ENCODE results near the gene ZNF800.

DNA sequence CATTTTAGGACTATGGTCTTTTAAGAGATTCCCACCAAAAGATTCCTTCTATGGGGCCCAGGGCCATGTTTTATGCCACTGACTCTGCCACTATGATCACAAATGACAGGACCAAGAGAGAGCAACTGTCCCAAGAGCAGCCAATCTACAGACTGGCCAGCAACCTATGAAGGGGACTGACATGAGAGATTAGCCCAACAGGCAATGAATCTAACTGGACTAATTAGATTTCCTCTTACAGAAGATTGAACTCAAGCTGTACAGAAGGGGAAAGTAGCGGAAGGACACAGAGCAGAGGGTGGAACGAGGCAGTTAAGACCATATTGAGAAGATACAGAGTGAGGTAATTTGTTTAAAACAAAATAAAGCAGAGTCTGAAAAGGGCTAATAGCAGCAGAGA is 25.8 kb downstream of the ZNF800 start:
- TF ChIP-seq CTCF (IDR thresholded peaks at IDR 0.05) (no peak), POLR2AphosphoS5 (IDR thresholded peaks at IDR 0.05) (no peak), POLR2A (IDR thresholded peaks at IDR 0.05; ENCODE audit: low read depth) (no peak), EP300 (IDR thresholded peaks at IDR 0.05) (no peak)
